CD4-positive, alpha-beta T cell (primary cell): Measurements from ENCODE around the gene CALCOCO1. TPM values are rescaled to one million over a fixed set of nuclear protein-coding genes. Genes with fewer than 3 reads are reported as not detected.

Source experiments
- ATAC-seq: fragments of 200-7000 bp; cut with Tn5 transposase; one replicate; pipeline ENCODE4 v1.10.0; 2022; ENCODE audit warnings: mild to moderate bottlenecking; ENCODE audit not compliant: poor library complexity
- CTCF ChIA-PET: fragments of 350-600 bp; sonication (Branson Sonifier 250); formaldehyde crosslinking; loops from one replicate; lab custom pipeline; 2021; ENCODE audit warnings: antibody characterized with exemption, inconsistent platforms; lab: Charles Lee
- POLR2A ChIA-PET: fragments of 350-600 bp; sonication (Branson Sonifier 250); formaldehyde crosslinking; loops from one replicate; lab custom pipeline; 2021; ENCODE audit warnings: antibody characterized with exemption, inconsistent platforms; lab: Charles Lee
- DNase-seq, 14 experiments: peaks; one replicate each; pipeline ENCODE4 v3.0.0-alpha.2; 2013 to 2020; ENCODE audit warnings: mixed read lengths in 2 of 14
- H3K27ac ChIP-seq, 2 donors: one replicate each; pipeline versions ENCODE4 v1.5.1 to v1.7.0; 2013; ENCODE audit warnings: low read length in 2 of 2, low read depth in 1 of 2, mild to moderate bottlenecking in 1 of 2
- H3K27me3 ChIP-seq, 2 experiments: 1 replicate in 1 of 2; 2 replicates in 1 of 2; pipeline versions ENCODE4 v1.6.1 to v1.7.0; 2013; ENCODE audit warnings: low read length in 2 of 2, control low read depth in 1 of 2, mild to moderate bottlenecking in 1 of 2, moderate library complexity in 1 of 2; ENCODE audit not compliant: insufficient read depth in 2 of 2, control insufficient read depth in 1 of 2
- H3K36me3 ChIP-seq: one replicate; pipeline ENCODE4 v1.6.1; 2013; ENCODE audit warnings: low read length, control low read depth; ENCODE audit not compliant: insufficient read depth
- H3K4me1 ChIP-seq: one replicate; pipeline ENCODE4 v1.6.1; 2013; ENCODE audit warnings: low read length, control low read depth; ENCODE audit not compliant: insufficient read depth
- H3K4me3 ChIP-seq: one replicate; pipeline ENCODE4 v1.5.1; 2013; ENCODE audit warnings: mild to moderate bottlenecking, low read length, moderate library complexity
- H3K9me3 ChIP-seq, 2 experiments: 1 replicate in 1 of 2; 2 replicates in 1 of 2; pipeline versions ENCODE4 v1.6.1 to v1.7.0; 2013; ENCODE audit warnings: low read length in 2 of 2, mild to moderate bottlenecking in 2 of 2, control low read depth in 1 of 2, moderate library complexity in 1 of 2; ENCODE audit not compliant: control insufficient read depth in 1 of 2, insufficient read depth in 1 of 2
- H3K27ac Mint-ChIP-seq: one replicate; pipeline ENCODE4 v1.8.0; 2020; ENCODE audit warnings: mixed read lengths
- H3K27me3 Mint-ChIP-seq: one replicate; pipeline ENCODE4 v1.8.0; 2021; ENCODE audit warnings: mixed read lengths
- H3K36me3 Mint-ChIP-seq: one replicate; pipeline ENCODE4 v1.8.0; 2021; ENCODE audit warnings: low read depth, mixed read lengths
- H3K4me1 Mint-ChIP-seq: one replicate; pipeline ENCODE4 v1.8.0; 2021; ENCODE audit warnings: low read depth, mixed read lengths
- H3K4me3 Mint-ChIP-seq: one replicate; pipeline ENCODE4 v1.8.0; 2020; ENCODE audit warnings: mild to moderate bottlenecking, mixed read lengths
- H3K9me3 Mint-ChIP-seq: one replicate; pipeline ENCODE4 v1.8.0; 2020; ENCODE audit warnings: mixed read lengths
- intact Hi-C, 2 experiments: fragments of 100-400 bp; cut with DNase I in 1 of 2; cut with micrococcal nuclease in 1 of 2; formaldehyde crosslinking; loops; one replicate each; pipeline versions ENCODE4 v1.15.1 to v1.9.0; 2023 to 2025; cut with DNase I, micrococcal nuclease
- total RNA-seq, 174 experiments: library from RNA in 2 of 174; stranded (reverse) in 2 of 174; gene quantifications; one replicate each; pipeline ENCODE4 v1.2.3 and lab custom pipeline; 2021 to 2026
- TF ChIP-seq, protein P1 (sequence below): fragments of 200-600 bp; IDR thresholded peaks from one replicate; pipeline ENCODE4 v1.8.0; 2022; ENCODE audit warnings: antibody characterized with exemption, mild to moderate bottlenecking

The CALCOCO1 gene
- total RNA-seq, 2 experiments from 2014 or later = 66.8 to 69.3 TPM

GRCh38 chr12:53761306-53761705, 34.1 kb upstream of the CALCOCO1 start:
- Mint-ChIP-seq H3K4me3 (no peak overlapping the region), H3K36me3 (no peaks in the 10 kb centered on the region), H3K27ac (no peak overlapping the region), H3K9me3 (no peaks in the 10 kb centered on the region), H3K4me1 (peaks cover 15% of the 10 kb centered on the region), H3K27me3 (peaks cover 81% of the 10 kb centered on the region)
- H3K27me3 ChIP-seq = peaks cover 63 to 76% of the 10 kb centered on the region in 2 experiments
- no peaks in the 10 kb centered on the region for H3K36me3 ChIP-seq
- POLR2A ChIA-PET = no interaction called here
- TF ChIP-seq, protein P1, sequence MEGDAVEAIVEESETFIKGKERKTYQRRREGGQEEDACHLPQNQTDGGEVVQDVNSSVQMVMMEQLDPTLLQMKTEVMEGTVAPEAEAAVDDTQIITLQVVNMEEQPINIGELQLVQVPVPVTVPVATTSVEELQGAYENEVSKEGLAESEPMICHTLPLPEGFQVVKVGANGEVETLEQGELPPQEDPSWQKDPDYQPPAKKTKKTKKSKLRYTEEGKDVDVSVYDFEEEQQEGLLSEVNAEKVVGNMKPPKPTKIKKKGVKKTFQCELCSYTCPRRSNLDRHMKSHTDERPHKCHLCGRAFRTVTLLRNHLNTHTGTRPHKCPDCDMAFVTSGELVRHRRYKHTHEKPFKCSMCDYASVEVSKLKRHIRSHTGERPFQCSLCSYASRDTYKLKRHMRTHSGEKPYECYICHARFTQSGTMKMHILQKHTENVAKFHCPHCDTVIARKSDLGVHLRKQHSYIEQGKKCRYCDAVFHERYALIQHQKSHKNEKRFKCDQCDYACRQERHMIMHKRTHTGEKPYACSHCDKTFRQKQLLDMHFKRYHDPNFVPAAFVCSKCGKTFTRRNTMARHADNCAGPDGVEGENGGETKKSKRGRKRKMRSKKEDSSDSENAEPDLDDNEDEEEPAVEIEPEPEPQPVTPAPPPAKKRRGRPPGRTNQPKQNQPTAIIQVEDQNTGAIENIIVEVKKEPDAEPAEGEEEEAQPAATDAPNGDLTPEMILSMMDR = no peak
- H3K9me3 ChIP-seq = no peaks in the 10 kb centered on the region
- DNase-seq (no peak), ATAC-seq (no peak)
- intact Hi-C loops = no loop called here
- no peak overlapping the region for H3K27ac ChIP-seq
- H3K4me3 ChIP-seq = no peak overlapping the region
- CTCF ChIA-PET = interaction anchor here (1.0 kb wide), 1 partner anchor 411 kb away, joined by 3 read pairs; no protein-coding TSS in a partner anchor
- peaks cover 13% of the 10 kb centered on the region for H3K4me1 ChIP-seq

- ChIA-PET CTCF (no interaction called here), POLR2A (no interaction called here)
- H3K4me3 ChIP-seq = no peak overlapping the region
- no peaks in the 10 kb centered on the region for H3K9me3 ChIP-seq
- H3K4me1 ChIP-seq = peaks cover 13% of the 10 kb centered on the region
- H3K36me3 ChIP-seq = no peaks in the 10 kb centered on the region
- no peaks in the 10 kb centered on the region for H3K36me3 Mint-ChIP-seq
- no peak overlapping the region for H3K27ac Mint-ChIP-seq
- no peak for DNase-seq
- intact Hi-C loops = no loop called here
- TF ChIP-seq, protein P1 = no peak
- H3K9me3 Mint-ChIP-seq = no peaks in the 10 kb centered on the region
- H3K4me3 Mint-ChIP-seq = no peak overlapping the region
- H3K27me3 ChIP-seq = peaks cover 52 to 57% of the 10 kb centered on the region in 2 experiments
- H3K27ac ChIP-seq = no peak overlapping the region
- H3K4me1 Mint-ChIP-seq = peaks cover 23% of the 10 kb centered on the region
- no peak for ATAC-seq
- peaks cover 62% of the 10 kb centered on the region for H3K27me3 Mint-ChIP-seq
These were observed 32.0 kb upstream of the CALCOCO1 start for GRCh38 chr12:53759261-53759660.

- intact Hi-C loops = no loop called here
- peaks cover 23% of the 10 kb centered on the region for H3K4me1 Mint-ChIP-seq
- no peak overlapping the region for H3K4me3 Mint-ChIP-seq
- ChIA-PET POLR2A (interaction anchor here (0.8 kb wide), 1 partner anchor 28 kb away, joined by 3 read pairs; no protein-coding TSS in a partner anchor), CTCF (no interaction called here)
- no peaks in the 10 kb centered on the region for H3K9me3 Mint-ChIP-seq
- no peaks in the 10 kb centered on the region for H3K36me3 Mint-ChIP-seq
- Histone ChIP-seq H3K27me3 (peaks cover 52 to 55% of the 10 kb centered on the region in 2 experiments), H3K27ac (no peak overlapping the region), H3K9me3 (no peaks in the 10 kb centered on the region), H3K4me1 (peaks cover 13% of the 10 kb centered on the region), H3K36me3 (no peaks in the 10 kb centered on the region), H3K4me3 (no peak overlapping the region)
- TF ChIP-seq, protein P1 = no peak
- ATAC-seq = no peak
- no peak for DNase-seq
- H3K27ac Mint-ChIP-seq = no peak overlapping the region
- peaks cover 59% of the 10 kb centered on the region for H3K27me3 Mint-ChIP-seq
These were observed 31.5 kb upstream of the CALCOCO1 start for GRCh38 chr12:53758730-53759103.
